ENCODE data around the gene PTPRN2.

Gene PTPRN2

DNA sequence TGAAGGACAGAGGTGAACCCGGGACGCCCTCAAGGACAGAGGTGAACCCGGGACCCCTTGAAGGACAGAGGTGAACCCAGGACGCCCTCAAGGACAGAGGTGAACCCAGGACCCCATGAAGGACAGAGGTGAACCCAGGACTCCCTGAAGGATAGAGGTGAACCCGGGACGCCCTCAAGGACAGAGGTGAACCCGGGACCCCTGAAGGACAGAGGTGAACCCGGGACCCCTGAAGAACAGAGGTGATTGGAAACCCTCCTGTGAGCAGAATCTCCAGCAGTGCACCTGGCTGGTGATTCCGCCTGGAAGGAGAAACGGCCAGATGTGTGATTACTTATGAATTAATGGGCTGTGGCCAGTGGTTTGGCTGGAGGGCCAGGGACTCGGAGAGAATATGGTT lies 272.3 kb downstream of the PTPRN2 start:
- TF ChIP-seq ARNT (IDR thresholded peaks at IDR 0.05) (no peak), SUZ12 (IDR thresholded peaks at IDR 0.05) (no peak), ELF4 (IDR thresholded peaks at IDR 0.05) (no peak), LEF1 (IDR thresholded peaks at IDR 0.05; ENCODE audit: borderline replicate concordance) (no peak), TARDBP (IDR thresholded peaks at IDR 0.05) (no peak), NFRKB (IDR thresholded peaks at IDR 0.05) (no peak), FOXM1 (IDR thresholded peaks at IDR 0.05; ENCODE audit: borderline replicate concordance) (no peak), L3MBTL2 (conservative IDR thresholded peaks at IDR 0.05) (no peak), CTBP1 (IDR thresholded peaks at IDR 0.05; ENCODE audit: borderline replicate concordance) (no peak), FOXK2 (IDR thresholded peaks at IDR 0.05) (no peak), ZNF384 (IDR thresholded peaks at IDR 0.05) (no peak), HDGF (IDR thresholded peaks at IDR 0.05; ENCODE audit: borderline replicate concordance) (no peak), SP1 (IDR thresholded peaks at IDR 0.05) (no peak), FOXA1 (IDR thresholded peaks at IDR 0.05) (no peak)
- TF ChIP-seq, protein P1, sequence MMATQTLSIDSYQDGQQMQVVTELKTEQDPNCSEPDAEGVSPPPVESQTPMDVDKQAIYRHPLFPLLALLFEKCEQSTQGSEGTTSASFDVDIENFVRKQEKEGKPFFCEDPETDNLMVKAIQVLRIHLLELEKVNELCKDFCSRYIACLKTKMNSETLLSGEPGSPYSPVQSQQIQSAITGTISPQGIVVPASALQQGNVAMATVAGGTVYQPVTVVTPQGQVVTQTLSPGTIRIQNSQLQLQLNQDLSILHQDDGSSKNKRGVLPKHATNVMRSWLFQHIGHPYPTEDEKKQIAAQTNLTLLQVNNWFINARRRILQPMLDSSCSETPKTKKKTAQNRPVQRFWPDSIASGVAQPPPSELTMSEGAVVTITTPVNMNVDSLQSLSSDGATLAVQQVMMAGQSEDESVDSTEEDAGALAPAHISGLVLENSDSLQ (IDR thresholded peaks at IDR 0.05) = no peak
- ChIA-PET POLR2A (no interaction called here), CTCF (no interaction called here)
- no peak for DNase-seq (ENCODE audit: extremely low spot score)

DNA sequence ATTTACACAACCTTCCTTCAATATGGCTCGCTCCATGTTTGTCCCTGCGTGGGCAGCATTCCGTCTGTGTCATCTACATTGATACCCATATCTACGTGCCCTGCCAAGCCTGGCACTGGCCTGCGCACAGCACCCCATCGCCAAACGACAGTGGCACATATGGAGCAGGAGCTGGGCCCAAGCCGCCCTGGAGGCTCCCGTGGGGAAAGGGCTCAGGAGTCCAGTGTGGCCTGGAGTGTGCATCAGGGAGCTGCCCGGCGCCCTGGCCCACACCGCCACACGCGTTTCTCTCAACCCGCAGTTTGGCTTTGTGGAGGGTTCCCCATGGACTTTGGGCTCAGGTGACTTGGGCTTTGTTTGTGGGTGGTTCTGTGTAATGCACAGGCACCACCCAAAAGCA lies 273.2 kb downstream of the PTPRN2 start:
- POLR2A ChIA-PET = no interaction called here
- no peak for DNase-seq (ENCODE audit: extremely low spot score)
- TF ChIP-seq, protein P1 (IDR thresholded peaks at IDR 0.05) = no peak
- TF ChIP-seq SUZ12 (IDR thresholded peaks at IDR 0.05) (no peak), FOXM1 (IDR thresholded peaks at IDR 0.05; ENCODE audit: borderline replicate concordance) (no peak), L3MBTL2 (conservative IDR thresholded peaks at IDR 0.05) (no peak), TARDBP (IDR thresholded peaks at IDR 0.05) (no peak), BHLHE40 (IDR thresholded peaks at IDR 0.05; ENCODE audit: borderline replicate concordance) (no peak), SP1 (IDR thresholded peaks at IDR 0.05) (no peak), HDGF (IDR thresholded peaks at IDR 0.05; ENCODE audit: borderline replicate concordance) (no peak), LEF1 (IDR thresholded peaks at IDR 0.05; ENCODE audit: borderline replicate concordance) (no peak), FOXA1 (IDR thresholded peaks at IDR 0.05) (no peak)
- CTCF ChIA-PET = no interaction called here

DNA sequence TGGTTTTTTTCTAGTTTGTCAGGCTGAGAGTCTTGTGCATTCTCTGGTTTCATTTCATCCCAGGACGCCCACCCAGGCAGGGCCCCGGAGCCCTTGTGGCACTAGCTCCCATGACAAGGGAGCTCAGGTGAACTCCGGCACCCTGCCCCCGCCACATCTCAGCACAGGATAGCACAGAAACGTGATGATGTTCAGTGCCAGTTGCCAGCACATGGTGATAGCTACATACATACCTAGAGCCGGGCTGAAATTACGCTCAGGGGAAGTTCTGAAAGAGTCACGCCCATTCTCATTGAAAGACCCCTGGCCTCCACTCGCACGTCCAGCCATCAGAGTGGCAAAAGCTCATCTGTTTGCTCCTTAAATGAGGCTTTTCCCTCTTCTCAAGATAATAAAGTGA lies 273.7 kb downstream of the PTPRN2 start:
- TF ChIP-seq ZNF384 (IDR thresholded peaks at IDR 0.05) (no peak), FOXK2 (IDR thresholded peaks at IDR 0.05) (no peak), ARNT (IDR thresholded peaks at IDR 0.05) (no peak), FOXA1 (IDR thresholded peaks at IDR 0.05) (no peak), SUZ12 (IDR thresholded peaks at IDR 0.05) (no peak), BHLHE40 (IDR thresholded peaks at IDR 0.05; ENCODE audit: borderline replicate concordance) (no peak), L3MBTL2 (conservative IDR thresholded peaks at IDR 0.05) (no peak), LEF1 (IDR thresholded peaks at IDR 0.05; ENCODE audit: borderline replicate concordance) (no peak), HDGF (IDR thresholded peaks at IDR 0.05; ENCODE audit: borderline replicate concordance) (no peak), NFRKB (IDR thresholded peaks at IDR 0.05) (no peak), FOXM1 (IDR thresholded peaks at IDR 0.05; ENCODE audit: borderline replicate concordance) (no peak), CTBP1 (IDR thresholded peaks at IDR 0.05; ENCODE audit: borderline replicate concordance) (no peak), ELF4 (IDR thresholded peaks at IDR 0.05) (no peak), TARDBP (IDR thresholded peaks at IDR 0.05) (no peak), SP1 (IDR thresholded peaks at IDR 0.05) (no peak)
- TF ChIP-seq, protein P1 (IDR thresholded peaks at IDR 0.05) = no peak
- ChIA-PET POLR2A (no interaction called here), CTCF (no interaction called here)
- DNase-seq (ENCODE audit: extremely low spot score) = no peak

DNA sequence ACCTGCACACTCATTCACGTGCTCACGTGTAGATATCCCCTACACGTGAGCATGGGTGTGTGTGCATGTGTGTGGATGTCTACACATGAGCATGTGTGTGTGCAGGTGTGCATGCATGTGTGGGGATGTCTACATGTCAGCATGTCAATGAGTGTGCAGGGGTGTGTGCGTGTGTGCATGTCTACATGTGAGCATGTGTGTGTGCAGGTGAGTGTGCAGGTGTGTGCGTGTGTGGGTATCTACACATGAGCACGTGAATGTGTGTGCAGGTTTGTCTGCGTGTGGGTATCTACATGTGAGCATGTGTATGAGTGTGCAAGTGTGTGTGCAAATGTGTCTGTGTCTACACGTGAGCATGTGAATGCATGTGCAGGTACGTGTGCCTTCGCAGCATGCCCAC lies 274.8 kb downstream of the PTPRN2 start:
- ChIA-PET POLR2A (no interaction called here), CTCF (no interaction called here)
- DNase-seq (ENCODE audit: extremely low spot score) = no peak

DNA sequence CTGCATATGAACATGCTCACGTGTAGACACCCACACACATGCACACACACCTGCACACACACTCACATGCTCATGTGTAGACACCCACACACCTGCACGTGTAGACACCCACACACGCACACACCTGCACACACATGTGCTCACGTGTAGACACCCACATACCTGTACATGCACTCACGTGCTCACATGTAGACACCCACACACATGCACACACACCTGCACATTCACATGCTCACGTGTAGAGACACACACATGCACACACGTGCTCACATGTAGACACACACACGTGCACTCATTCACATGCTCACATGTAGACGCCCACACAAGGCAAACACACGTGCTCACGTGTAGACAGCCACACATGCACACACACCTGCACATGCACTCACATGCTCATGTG lies 275.8 kb downstream of the PTPRN2 start:
- ChIA-PET CTCF (no interaction called here), POLR2A (no interaction called here)
- TF ChIP-seq HDGF (IDR thresholded peaks at IDR 0.05; ENCODE audit: borderline replicate concordance) (no peak), NFRKB (IDR thresholded peaks at IDR 0.05) (no peak), L3MBTL2 (conservative IDR thresholded peaks at IDR 0.05) (no peak), ELF4 (IDR thresholded peaks at IDR 0.05) (no peak), FOXK2 (IDR thresholded peaks at IDR 0.05) (no peak), SP1 (IDR thresholded peaks at IDR 0.05) (no peak), ZNF384 (IDR thresholded peaks at IDR 0.05) (no peak), ARNT (IDR thresholded peaks at IDR 0.05) (no peak), BHLHE40 (IDR thresholded peaks at IDR 0.05; ENCODE audit: borderline replicate concordance) (no peak)

More for the DNA sequence above, 274.8 kb downstream of the PTPRN2 start:
- no peak for TF ChIP-seq SP1 (IDR thresholded peaks at IDR 0.05)
- no peak for TF ChIP-seq ARNT (IDR thresholded peaks at IDR 0.05)
- TF ChIP-seq FOXA1 (IDR thresholded peaks at IDR 0.05) = no peak
- TF ChIP-seq LEF1 (IDR thresholded peaks at IDR 0.05; ENCODE audit: borderline replicate concordance) = no peak

DNA sequence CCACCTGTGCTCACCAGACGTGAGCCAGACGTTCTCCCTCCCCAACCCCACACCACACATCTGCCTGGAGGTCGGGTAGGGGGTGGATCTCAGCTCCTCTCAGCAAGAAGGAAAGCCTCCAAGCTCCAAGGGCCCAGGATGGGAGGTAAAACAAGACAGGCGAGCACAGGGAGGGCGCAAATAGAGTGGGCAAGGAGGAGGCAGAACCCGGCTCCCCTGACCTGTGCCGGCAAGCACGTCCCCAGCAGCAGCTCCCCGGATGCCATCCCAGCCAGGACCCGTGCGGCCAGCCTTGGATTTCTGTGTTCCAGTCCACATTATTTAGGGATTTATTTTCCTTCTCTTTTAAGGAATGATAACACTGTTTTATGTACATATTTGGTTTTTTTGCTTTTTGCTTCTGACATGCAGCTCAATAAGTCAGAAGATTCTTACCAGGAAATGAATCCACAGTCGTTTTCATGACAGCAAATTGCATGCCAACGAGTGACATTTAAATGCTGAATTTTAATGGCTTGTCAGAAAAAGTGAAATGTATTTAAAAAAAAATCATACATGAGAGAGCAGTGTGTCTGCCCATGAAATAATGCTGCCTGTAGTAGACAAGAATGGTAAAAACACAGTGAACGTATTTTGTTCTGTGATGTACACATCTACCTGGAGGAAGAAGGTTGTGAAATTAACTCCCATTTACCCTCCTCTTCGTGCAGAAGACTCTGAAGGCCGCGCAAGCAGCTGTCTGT lies 276.5 kb downstream of the PTPRN2 start:
- ChIA-PET POLR2A (no interaction called here), CTCF (no interaction called here)
- TF ChIP-seq CTBP1 (IDR thresholded peaks at IDR 0.05; ENCODE audit: borderline replicate concordance) (no peak), SP1 (IDR thresholded peaks at IDR 0.05) (no peak), FOXK2 (IDR thresholded peaks at IDR 0.05) (no peak), ARNT (IDR thresholded peaks at IDR 0.05) (no peak), TARDBP (IDR thresholded peaks at IDR 0.05) (no peak), BHLHE40 (IDR thresholded peaks at IDR 0.05; ENCODE audit: borderline replicate concordance) (no peak), L3MBTL2 (conservative IDR thresholded peaks at IDR 0.05) (no peak), ZNF384 (IDR thresholded peaks at IDR 0.05) (no peak), FOXM1 (IDR thresholded peaks at IDR 0.05; ENCODE audit: borderline replicate concordance) (no peak), ELF4 (IDR thresholded peaks at IDR 0.05) (no peak), FOXA1 (IDR thresholded peaks at IDR 0.05) (no peak)
- TF ChIP-seq, protein P1 (IDR thresholded peaks at IDR 0.05) = no peak
- no peak for DNase-seq (ENCODE audit: extremely low spot score)

More for the DNA sequence above, 275.8 kb downstream of the PTPRN2 start:
- no peak for DNase-seq (ENCODE audit: extremely low spot score)
